Measurements from ENCODE around the gene TMEM204.

DNA sequence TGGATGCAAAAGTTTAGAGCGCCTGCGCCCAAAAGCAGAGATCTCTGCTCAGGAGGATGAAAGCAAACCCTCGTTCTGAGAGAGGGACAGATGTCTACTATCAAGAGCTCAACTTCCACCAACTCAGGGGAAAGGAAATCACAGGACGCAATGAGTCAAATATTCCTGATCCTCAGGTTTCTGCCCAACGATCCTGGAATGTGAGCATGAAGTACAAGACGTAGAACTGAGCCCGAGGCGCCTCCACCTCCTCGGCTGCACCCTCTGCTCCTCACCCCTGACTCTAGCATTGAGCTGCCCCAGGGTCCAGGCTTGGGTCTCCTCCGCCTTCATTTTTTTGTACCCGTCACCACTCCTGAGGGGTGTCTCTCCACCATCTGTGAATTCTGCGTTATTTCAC is 63.0 kb downstream of the TMEM204 start:
- no peak for TF ChIP-seq POLR2AphosphoS5 (IDR thresholded peaks at IDR 0.05)
- TF ChIP-seq, protein P1, sequence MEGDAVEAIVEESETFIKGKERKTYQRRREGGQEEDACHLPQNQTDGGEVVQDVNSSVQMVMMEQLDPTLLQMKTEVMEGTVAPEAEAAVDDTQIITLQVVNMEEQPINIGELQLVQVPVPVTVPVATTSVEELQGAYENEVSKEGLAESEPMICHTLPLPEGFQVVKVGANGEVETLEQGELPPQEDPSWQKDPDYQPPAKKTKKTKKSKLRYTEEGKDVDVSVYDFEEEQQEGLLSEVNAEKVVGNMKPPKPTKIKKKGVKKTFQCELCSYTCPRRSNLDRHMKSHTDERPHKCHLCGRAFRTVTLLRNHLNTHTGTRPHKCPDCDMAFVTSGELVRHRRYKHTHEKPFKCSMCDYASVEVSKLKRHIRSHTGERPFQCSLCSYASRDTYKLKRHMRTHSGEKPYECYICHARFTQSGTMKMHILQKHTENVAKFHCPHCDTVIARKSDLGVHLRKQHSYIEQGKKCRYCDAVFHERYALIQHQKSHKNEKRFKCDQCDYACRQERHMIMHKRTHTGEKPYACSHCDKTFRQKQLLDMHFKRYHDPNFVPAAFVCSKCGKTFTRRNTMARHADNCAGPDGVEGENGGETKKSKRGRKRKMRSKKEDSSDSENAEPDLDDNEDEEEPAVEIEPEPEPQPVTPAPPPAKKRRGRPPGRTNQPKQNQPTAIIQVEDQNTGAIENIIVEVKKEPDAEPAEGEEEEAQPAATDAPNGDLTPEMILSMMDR (IDR thresholded peaks at IDR 0.05), result no peak
- no peak for TF ChIP-seq EP300 (IDR thresholded peaks at IDR 0.05; ENCODE audit: low read depth)

All from transverse colon (tissue), 4 donors.